Right lobe of liver (tissue), 6 donors: ENCODE measurements around the gene CYP2R1. TPM values are rescaled to one million over a fixed set of nuclear protein-coding genes. Genes with fewer than 3 reads are reported as not detected.
"Not testable (repeated sequence)": the region's sequence is repeated elsewhere in the genome, so short reads cannot be mapped to it uniquely, and the experiment has no call there.

Experiments
- ATAC-seq, 4 donors: fragments of 200-7000 bp; cut with Tn5 transposase; one replicate each; pipeline ENCODE4 v1.9.1; 2020; ENCODE audit warnings: mild to moderate bottlenecking in 4 of 4, moderate library complexity in 4 of 4
- DNase-seq, 3 donors: peaks; one replicate each; pipeline ENCODE4 v3.0.0-alpha.2; 2020
- H3K27ac ChIP-seq, 3 donors: fragments of 200-600 bp; one replicate each; pipeline ENCODE4 v1.8.0; 2022
- H3K27me3 ChIP-seq, 2 donors: fragments of 200-600 bp; one replicate each; pipeline ENCODE4 v1.8.0; 2022
- H3K36me3 ChIP-seq, 4 donors: fragments of 200-600 bp; sonication (generic) in 1 of 4; one replicate each; pipeline versions ENCODE4 v1.5.1 to v1.8.0; 2017 to 2022; ENCODE audit warnings: control low read depth in 1 of 4
- H3K4me1 ChIP-seq, 4 donors: fragments of 200-600 bp; sonication (generic) in 1 of 4; one replicate each; pipeline versions ENCODE4 v1.5.1 to v1.8.0; 2017 to 2022; ENCODE audit warnings: control low read depth in 1 of 4
- H3K4me3 ChIP-seq, 3 donors: fragments of 200-600 bp; one replicate each; pipeline ENCODE4 v1.8.0; 2022
- H3K9me3 ChIP-seq, 4 donors: fragments of 200-600 bp; sonication (generic) in 1 of 4; one replicate each; pipeline versions ENCODE4 v1.5.1 to v1.8.0; 2017 to 2022; ENCODE audit warnings: control low read depth in 1 of 4
- CTCF ChIP-seq, 4 donors: fragments of 200-600 bp in 3 of 4; fragments of 450-650 bp in 1 of 4; IDR thresholded peaks; one replicate each; pipeline versions ENCODE4 v1.5.1 to v1.8.0; 2016 to 2022; ENCODE audit warnings: antibody characterized with exemption in 4 of 4, mild to moderate bottlenecking in 2 of 4
- POLR2A ChIP-seq: fragments of 450-650 bp; IDR thresholded peaks from one replicate; pipeline ENCODE4 v1.6.1; 2017; ENCODE audit warnings: antibody characterized with exemption, mild to moderate bottlenecking
- WGBS: methylation state at CpG from one replicate; pipeline ENCODE4 v1.1.6; 2018; ENCODE audit warnings: low coverage, low lambda C conversion rate; ENCODE audit not compliant: insufficient coverage; ENCODE audit errors: missing lambda C conversion rate; 5-methylcytosine and 5-hydroxymethylcytosine counted together
- intact Hi-C, 2 donors: fragments of 100-400 bp; cut with DNase I; formaldehyde crosslinking; loops; one replicate each; pipeline versions ENCODE4 v1.11.2 to v1.14.1; 2022
- total RNA-seq, 6 experiments: library from RNA; depleted of rRNA in 2 of 6; stranded (reverse); fragments of >200 nt in 2 of 6; fragmentation: NEBNext Ultra II Directional in 3 of 6; extraction: Animal tissue kit (Norgen Biotek cat#: 25700) in 3 of 6; gene quantifications; one replicate each; pipeline versions ENCODE4 v1.1.0 to v1.2.4, GENCODE V29; 2016 to 2023
- donor health status: DM: no; HTN: yes; CAD: no.
- donor health status: DM: no; HTN: no; CAD: no.
- donor health status: DM: no; HTN: no; CAD: no.
- donor health status: DM: no; HTN: yes; CAD: no.
- donor health status: DM: no; HTN: yes; CAD: no.

Gene CYP2R1
- total RNA-seq, 6 experiments from 2014 or later = 4.3 to 11.6 (median 6.3) TPM

DNA sequence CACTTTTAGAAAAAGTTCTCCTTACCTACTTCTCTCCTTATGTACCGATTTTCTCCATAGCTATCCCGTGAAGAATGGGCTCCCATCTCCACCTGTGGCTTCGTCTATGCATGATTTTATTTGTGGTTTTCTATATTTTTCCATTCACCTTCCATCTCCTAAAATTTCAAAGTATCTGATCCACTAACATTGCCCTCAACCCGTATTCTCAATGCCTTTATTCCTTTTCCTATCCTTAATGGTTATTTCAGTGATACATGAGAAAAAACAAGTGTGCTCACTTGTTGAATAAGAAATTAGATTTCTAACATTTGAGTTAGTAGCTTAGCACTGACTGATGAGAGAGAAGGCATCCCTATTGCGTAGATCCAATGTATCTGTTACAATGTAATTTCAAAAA is 16.9 kb downstream of the CYP2R1 start:
- ATAC-seq (no peak), DNase-seq (no peak)
- H3K27me3 ChIP-seq = no peaks in the 10 kb centered on the region
- 95% methylated on average over 5 of the region's 5 CpGs for WGBS
- H3K27ac ChIP-seq = no peak overlapping the region
- no peaks in the 10 kb centered on the region for H3K4me1 ChIP-seq
- H3K36me3 ChIP-seq = peaks cover 0 to 32% (median 6%) of the 10 kb centered on the region in 4 donors
- intact Hi-C loops = no loop called here
- TF ChIP-seq CTCF (IDR thresholded peaks at IDR 0.05) = no peak
- TF ChIP-seq POLR2A = no peak
- no peak overlapping the region for H3K4me3 ChIP-seq
- no peaks in the 10 kb centered on the region for H3K9me3 ChIP-seq

- Histone ChIP-seq H3K9me3 (no peaks in the 10 kb centered on the region), H3K36me3 (peaks cover 0 to 42% (median 3%) of the 10 kb centered on the region in 4 donors), H3K4me3 (no peak overlapping the region), H3K4me1 (no peaks in the 10 kb centered on the region), H3K27ac (no peak overlapping the region), H3K27me3 (no peaks in the 10 kb centered on the region)
- WGBS = 96% methylated on average over 4 of the region's 4 CpGs
- DNase-seq (no peak), ATAC-seq (no peak)
- TF ChIP-seq CTCF (IDR thresholded peaks at IDR 0.05) = no peak
- TF ChIP-seq POLR2A = no peak
- intact Hi-C loops = no loop called here
These were observed 18.4 kb downstream of the CYP2R1 start for GRCh38 chr11:14873632-14874031.

- H3K27me3 ChIP-seq = no peaks in the 10 kb centered on the region
- no peaks in the 10 kb centered on the region for H3K9me3 ChIP-seq
- no peak for DNase-seq
- intact Hi-C loops = no loop called here
- TF ChIP-seq POLR2A = no peak
- no peak for TF ChIP-seq CTCF (IDR thresholded peaks at IDR 0.05)
- no peaks in the 10 kb centered on the region for H3K4me1 ChIP-seq
- H3K36me3 ChIP-seq = peaks cover 0 to 41% (median 0%) of the 10 kb centered on the region in 4 donors
- H3K27ac ChIP-seq = no peak overlapping the region
- no peak for ATAC-seq
- no peak overlapping the region for H3K4me3 ChIP-seq
These were observed 20.0 kb downstream of the CYP2R1 start for GRCh38 chr11:14872032-14872431.

DNA sequence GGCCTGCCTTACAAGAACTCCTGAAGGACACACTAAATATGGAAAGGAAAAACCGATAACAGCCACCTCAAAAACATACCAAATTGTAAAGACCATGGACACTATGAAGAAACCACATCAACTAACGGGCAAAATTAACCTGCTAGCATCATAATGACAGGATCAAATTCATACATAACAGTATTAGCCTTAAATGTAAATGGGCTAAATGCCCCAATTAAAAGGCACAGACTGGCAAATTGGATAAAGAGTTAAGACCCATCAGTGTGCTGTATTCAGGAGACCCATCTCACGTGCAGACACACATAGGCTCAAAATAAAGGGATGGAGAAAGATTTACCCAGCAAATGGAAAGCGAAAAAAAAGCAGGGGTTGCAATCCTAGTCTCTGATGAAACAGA is 28.3 kb downstream of the CYP2R1 start:
- DNase-seq, ATAC-seq, H3K4me3 ChIP-seq, intact Hi-C loops, H3K9me3 ChIP-seq, H3K27ac ChIP-seq, H3K27me3 ChIP-seq, H3K36me3 ChIP-seq: not testable (repeated sequence)
- 100% methylated on average over 3 of the region's 4 CpGs for WGBS
- H3K4me1 ChIP-seq = peaks cover 0 to 16% (median 0%) of the 10 kb centered on the region in 4 donors

- peak; percentile 73 to 92 (median 86) for ATAC-seq
- H3K27ac ChIP-seq = peak overlapping the region in 1 of 3 donors; percentile 36
- 18% methylated on average over 1 of the region's 1 CpG for WGBS
These were observed 30.4 kb downstream of the CYP2R1 start for GRCh38 chr11:14861680-14862079.

DNA sequence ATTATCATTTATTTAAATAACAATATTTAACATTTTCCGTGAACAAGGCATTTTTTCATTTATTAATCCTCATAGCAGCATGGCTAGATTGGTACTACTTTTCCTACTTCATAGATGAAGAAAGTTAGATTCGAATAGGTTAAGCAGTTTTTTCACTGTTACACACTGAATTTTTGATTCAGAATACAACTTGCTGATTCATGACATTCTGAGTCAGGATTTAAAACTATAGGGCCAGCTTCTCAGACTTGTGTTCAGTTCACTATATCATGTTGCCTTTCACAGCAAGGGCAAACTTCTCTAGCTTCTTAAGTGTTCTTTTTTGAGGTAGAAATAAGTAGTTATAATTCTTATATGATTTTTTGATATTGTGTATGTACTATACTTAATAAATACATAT is 31.5 kb downstream of the CYP2R1 start:
- H3K27ac ChIP-seq = no peak overlapping the region
- peaks cover 0 to 8% (median 0%) of the 10 kb centered on the region in 4 donors for H3K36me3 ChIP-seq
- 96% methylated on average over 2 of the region's 2 CpGs for WGBS
- no peaks in the 10 kb centered on the region for H3K9me3 ChIP-seq
- H3K27me3 ChIP-seq = no peaks in the 10 kb centered on the region
- TF ChIP-seq POLR2A = no peak
- TF ChIP-seq CTCF (IDR thresholded peaks at IDR 0.05) = no peak
- no peak for DNase-seq
- H3K4me1 ChIP-seq = peaks cover 0 to 16% (median 0%) of the 10 kb centered on the region in 4 donors
- H3K4me3 ChIP-seq = no peak overlapping the region
- intact Hi-C loops = no loop called here
- ATAC-seq = no peak

More at GRCh38 chr11:14861680-14862079, 30.4 kb downstream of the CYP2R1 start:
- intact Hi-C loops = no loop called here
- H3K9me3 ChIP-seq = no peaks in the 10 kb centered on the region
- TF ChIP-seq POLR2A = no peak
- peaks cover 0 to 16% (median 0%) of the 10 kb centered on the region in 4 donors for H3K4me1 ChIP-seq
- no peak overlapping the region for H3K4me3 ChIP-seq
- no peaks in the 10 kb centered on the region for H3K27me3 ChIP-seq
- peaks cover 0 to 8% (median 0%) of the 10 kb centered on the region in 4 donors for H3K36me3 ChIP-seq
- peak; percentile 34 to 62 (median 53) for DNase-seq
